Smooth muscle cell (in vitro differentiated cells): Measurements from ENCODE around the gene CTTNBP2. TPM values are rescaled to one million over a fixed set of nuclear protein-coding genes. Genes with fewer than 3 reads are reported as not detected.

Experiments used
- DNase-seq: peaks from one replicate; lab custom pipeline; 2025; ENCODE audit not compliant: unreplicated experiment; lab: John Stamatoyannopoulos, UW
- H2AFZ ChIP-seq: fragments of 200-600 bp; sonication (generic); 2 replicates; pipeline ENCODE4 v1.6.0; 2016; ENCODE audit warnings: antibody characterized with exemption, low read depth, mild to moderate bottlenecking
- H3F3A ChIP-seq: fragments of 200-600 bp; sonication (generic); 2 replicates; pipeline ENCODE4 v1.6.0; 2017; ENCODE audit warnings: antibody characterized with exemption, low read depth
- H3K27ac ChIP-seq: fragments of 200-600 bp; sonication (generic); 2 replicates; pipeline ENCODE4 v1.5.1; 2016; ENCODE audit warnings: low read depth, mild to moderate bottlenecking
- H3K27me3 ChIP-seq: fragments of 200-600 bp; sonication (generic); 2 replicates; pipeline ENCODE4 v1.6.1; 2016; ENCODE audit warnings: low read depth, mild to moderate bottlenecking
- H3K36me3 ChIP-seq: fragments of 200-600 bp; sonication (generic); 2 replicates; pipeline ENCODE4 v1.5.1; 2016; ENCODE audit warnings: low read depth
- H3K4me1 ChIP-seq: fragments of 200-600 bp; sonication (generic); 2 replicates; pipeline ENCODE4 v1.5.1; 2016; ENCODE audit warnings: low read depth
- H3K4me2 ChIP-seq: fragments of 200-600 bp; sonication (generic); 2 replicates; pipeline ENCODE4 v1.6.0; 2016; ENCODE audit warnings: mild to moderate bottlenecking
- H3K4me3 ChIP-seq: fragments of 200-600 bp; sonication (generic); 2 replicates; pipeline ENCODE4 v1.5.1; 2016; ENCODE audit warnings: mild to moderate bottlenecking
- H3K79me2 ChIP-seq: fragments of 200-600 bp; sonication (generic); 2 replicates; pipeline ENCODE4 v1.6.0; 2016; ENCODE audit warnings: low read depth, mild to moderate bottlenecking
- H3K9ac ChIP-seq: fragments of 200-600 bp; sonication (generic); 2 replicates; pipeline ENCODE4 v1.6.0; 2016; ENCODE audit warnings: low read depth
- H3K9me3 ChIP-seq: fragments of 200-600 bp; sonication (generic); replicated peaks from 2 replicates; pipeline ENCODE4 v1.5.1; 2016; ENCODE audit warnings: low read depth
- H4K20me1 ChIP-seq: fragments of 200-600 bp; sonication (generic); 2 replicates; pipeline ENCODE4 v1.6.0; 2016; ENCODE audit warnings: low read depth
- WGBS: methylation state at CpG from one replicate; pipeline ENCODE4 v1.1.7; 2016; ENCODE audit warnings: low lambda C conversion rate; 5-methylcytosine and 5-hydroxymethylcytosine counted together
- polyA plus RNA-seq: library from polyadenylated mRNA; unstranded; fragments of >200 nt; fragmentation: Nextera tagmentation; extraction: Ambion mirVana; gene quantifications from 2 replicates; pipeline ENCODE4 v1.2.1, GENCODE V29; 2016
- total RNA-seq: library from RNA; depleted of rRNA; stranded (reverse); fragments of >200 nt; gene quantifications from 2 replicates; pipeline ENCODE4 v1.2.3, GENCODE V29; 2014
- TF ChIP-seq, protein P1 (sequence below): fragments of 200-600 bp; sonication (generic); IDR thresholded peaks from 2 replicates; pipeline ENCODE4 v1.5.1; 2017; ENCODE audit warnings: borderline replicate concordance, mild to moderate bottlenecking, antibody characterized with exemption; ENCODE audit not compliant: insufficient read depth, poor library complexity, severe bottlenecking

Gene CTTNBP2
- total and polyA plus RNA-seq, 2 experiments from 2014 or later, result 4.8 to 42.3 TPM

DNA sequence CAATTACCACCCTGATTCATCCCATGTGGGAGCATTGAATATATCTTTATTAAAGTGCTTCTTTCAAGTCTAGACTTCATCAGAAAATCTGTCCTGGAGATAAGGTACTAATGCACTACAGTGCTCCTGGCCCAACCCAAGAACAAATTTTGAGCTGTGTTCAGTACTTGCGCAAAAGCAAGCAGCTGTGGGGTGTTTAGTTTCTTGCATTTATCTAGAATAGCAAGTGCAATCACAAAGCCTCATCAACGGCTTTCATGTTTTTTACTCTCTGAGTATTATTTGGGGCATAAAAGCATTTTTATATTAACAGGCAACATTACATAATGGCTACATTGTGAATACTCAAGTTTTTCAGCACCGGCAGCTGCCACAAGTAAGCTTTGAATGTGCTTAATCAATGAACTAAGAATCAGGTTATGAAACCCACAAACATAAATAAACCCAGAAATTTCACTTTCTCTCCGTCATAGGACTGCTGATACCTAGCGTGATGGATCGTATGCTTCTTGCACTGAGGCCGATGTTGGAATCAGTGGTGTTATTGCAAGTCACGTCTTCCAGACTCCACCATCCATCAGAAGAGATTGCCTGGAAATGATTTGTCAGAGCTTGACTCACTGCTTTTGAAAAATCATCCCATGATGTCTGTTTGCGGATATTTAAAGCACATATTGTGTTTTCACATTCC lies 113.1 kb downstream of the CTTNBP2 start:
- H3K36me3 ChIP-seq, result no peaks in the 10 kb centered on the region
- no peaks in the 10 kb centered on the region for H3K79me2 ChIP-seq
- no peaks in the 10 kb centered on the region for H3K4me1 ChIP-seq
- no peaks in the 10 kb centered on the region for H3K9me3 ChIP-seq
- H2AFZ ChIP-seq, result no peak overlapping the region
- no peaks in the 10 kb centered on the region for H4K20me1 ChIP-seq
- no peaks in the 10 kb centered on the region for H3F3A ChIP-seq
- H3K4me2 ChIP-seq, result no peak overlapping the region
- no peak for DNase-seq
- no peaks in the 10 kb centered on the region for H3K27me3 ChIP-seq
- no peak overlapping the region for H3K27ac ChIP-seq
- TF ChIP-seq, protein P1, sequence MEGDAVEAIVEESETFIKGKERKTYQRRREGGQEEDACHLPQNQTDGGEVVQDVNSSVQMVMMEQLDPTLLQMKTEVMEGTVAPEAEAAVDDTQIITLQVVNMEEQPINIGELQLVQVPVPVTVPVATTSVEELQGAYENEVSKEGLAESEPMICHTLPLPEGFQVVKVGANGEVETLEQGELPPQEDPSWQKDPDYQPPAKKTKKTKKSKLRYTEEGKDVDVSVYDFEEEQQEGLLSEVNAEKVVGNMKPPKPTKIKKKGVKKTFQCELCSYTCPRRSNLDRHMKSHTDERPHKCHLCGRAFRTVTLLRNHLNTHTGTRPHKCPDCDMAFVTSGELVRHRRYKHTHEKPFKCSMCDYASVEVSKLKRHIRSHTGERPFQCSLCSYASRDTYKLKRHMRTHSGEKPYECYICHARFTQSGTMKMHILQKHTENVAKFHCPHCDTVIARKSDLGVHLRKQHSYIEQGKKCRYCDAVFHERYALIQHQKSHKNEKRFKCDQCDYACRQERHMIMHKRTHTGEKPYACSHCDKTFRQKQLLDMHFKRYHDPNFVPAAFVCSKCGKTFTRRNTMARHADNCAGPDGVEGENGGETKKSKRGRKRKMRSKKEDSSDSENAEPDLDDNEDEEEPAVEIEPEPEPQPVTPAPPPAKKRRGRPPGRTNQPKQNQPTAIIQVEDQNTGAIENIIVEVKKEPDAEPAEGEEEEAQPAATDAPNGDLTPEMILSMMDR, result no peak
- 82% methylated on average over 9 of the region's 9 CpGs for WGBS
- no peak overlapping the region for H3K9ac ChIP-seq
- H3K4me3 ChIP-seq, result no peak overlapping the region

DNA sequence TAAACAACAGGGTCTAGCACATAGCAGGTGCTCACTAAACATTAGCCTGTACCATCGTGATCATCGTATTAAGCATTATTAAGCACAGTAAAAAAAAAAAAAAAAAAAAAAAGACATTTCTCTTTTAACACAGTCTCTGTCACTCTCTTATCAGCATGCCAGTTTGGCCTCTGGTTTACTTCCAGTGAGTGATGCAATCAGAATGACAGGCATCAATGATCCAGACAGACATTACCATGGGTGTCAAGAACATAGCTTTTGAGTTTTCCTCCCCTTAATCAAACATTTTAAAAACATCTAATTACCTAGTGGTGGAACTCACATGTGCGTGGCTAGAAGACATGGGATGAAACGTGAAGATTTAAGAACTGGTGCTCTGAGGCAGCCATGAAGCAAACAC lies 115.8 kb downstream of the CTTNBP2 start:
- Histone ChIP-seq H3K27me3 (no peaks in the 10 kb centered on the region), H3K4me3 (no peak overlapping the region), H3K4me2 (no peak overlapping the region), H3K79me2 (no peaks in the 10 kb centered on the region), H3K9ac (no peak overlapping the region), H2AFZ (no peak overlapping the region), H4K20me1 (no peaks in the 10 kb centered on the region), H3F3A (no peaks in the 10 kb centered on the region), H3K4me1 (peaks cover 6% of the 10 kb centered on the region), H3K36me3 (no peaks in the 10 kb centered on the region), H3K27ac (no peak overlapping the region), H3K9me3 (no peaks in the 10 kb centered on the region)
- DNase-seq, result no peak
- WGBS, result 93% methylated on average over 4 of the region's 4 CpGs
- TF ChIP-seq, protein P1, result no peak

DNA sequence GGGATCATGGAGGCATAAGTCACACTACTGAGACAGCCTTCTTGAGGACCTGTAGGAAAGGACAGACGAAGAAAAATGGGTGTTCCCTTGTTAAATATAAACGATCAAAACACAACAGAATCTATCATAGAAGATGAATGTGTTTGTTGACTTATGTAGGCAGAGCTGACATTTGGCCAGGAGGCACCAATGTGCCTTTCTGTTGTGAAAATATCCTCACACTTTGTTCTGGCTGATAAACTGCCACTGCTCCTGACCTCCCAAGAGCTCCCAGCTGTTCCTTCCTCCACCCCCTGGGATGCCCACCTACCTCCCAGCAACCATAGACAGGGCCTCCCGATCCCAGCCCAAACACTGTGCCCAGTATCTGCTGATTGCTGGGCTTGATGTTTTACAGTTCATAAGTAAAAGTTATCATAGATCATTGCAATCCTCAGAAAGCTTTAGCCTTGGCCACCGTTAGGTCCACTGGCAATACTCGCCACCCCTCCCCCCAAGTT lies 116.6 kb downstream of the CTTNBP2 start:
- WGBS, result 92% methylated on average over 5 of the region's 5 CpGs
- no peaks in the 10 kb centered on the region for H3F3A ChIP-seq
- no peaks in the 10 kb centered on the region for H3K79me2 ChIP-seq
- H2AFZ ChIP-seq, result no peak overlapping the region
- no peaks in the 10 kb centered on the region for H4K20me1 ChIP-seq
- TF ChIP-seq, protein P1, result no peak
- H3K9ac ChIP-seq, result no peak overlapping the region
- H3K27me3 ChIP-seq, result no peaks in the 10 kb centered on the region
- no peaks in the 10 kb centered on the region for H3K9me3 ChIP-seq
- no peak overlapping the region for H3K27ac ChIP-seq
- DNase-seq, result no peak
- H3K4me1 ChIP-seq, result peaks cover 10% of the 10 kb centered on the region
- no peak overlapping the region for H3K4me3 ChIP-seq
- no peaks in the 10 kb centered on the region for H3K36me3 ChIP-seq
- no peak overlapping the region for H3K4me2 ChIP-seq

DNA sequence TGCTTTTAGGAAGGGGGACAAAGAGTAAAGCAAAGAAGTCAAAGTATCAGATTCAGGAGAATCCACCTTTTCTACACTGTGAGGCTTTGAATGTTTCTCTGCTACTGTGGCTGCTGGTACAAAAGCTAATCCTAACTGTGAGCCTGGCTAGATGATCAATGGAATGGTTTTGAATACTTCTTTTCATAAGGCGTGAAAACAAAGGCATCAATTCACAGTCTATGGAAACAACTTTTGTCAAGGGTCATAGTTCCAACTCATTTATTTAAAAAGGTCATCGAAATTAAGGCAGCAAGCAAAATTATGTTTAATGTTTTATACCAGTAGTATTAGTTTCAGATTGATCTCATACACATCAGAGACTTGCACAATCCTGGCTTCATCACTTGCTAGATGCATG lies 118.1 kb downstream of the CTTNBP2 start:
- Histone ChIP-seq H2AFZ (no peak overlapping the region), H3F3A (no peaks in the 10 kb centered on the region), H3K4me3 (no peak overlapping the region), H3K27me3 (no peaks in the 10 kb centered on the region), H3K79me2 (no peaks in the 10 kb centered on the region), H3K9me3 (no peaks in the 10 kb centered on the region), H3K4me2 (no peak overlapping the region), H3K9ac (no peak overlapping the region), H3K4me1 (peaks cover 15% of the 10 kb centered on the region), H4K20me1 (no peaks in the 10 kb centered on the region), H3K36me3 (no peaks in the 10 kb centered on the region), H3K27ac (no peak overlapping the region)
- WGBS, result 91% methylated on average over 2 of the region's 2 CpGs
- TF ChIP-seq, protein P1, result no peak
- DNase-seq, result no peak
